DND-41 (cell line): ENCODE results near the gene B4GALT5.

ENCODE experiments used
- ATAC-seq: fragments of 200-7000 bp; cut with Tn5 transposase; 3 replicates; pipeline ENCODE4 v1.9.1; 2021; ENCODE audit warnings: low read depth; ENCODE audit not compliant: insufficient read depth
- DNase-seq: peaks from one replicate; pipeline ENCODE4 v3.0.0-alpha.2; 2020
- H2AFZ ChIP-seq: 2 replicates; pipeline ENCODE4 v1.6.0; 2012; ENCODE audit warnings: low read depth, low read length
- H3K27ac ChIP-seq: 2 replicates; pipeline ENCODE4 v1.5.1; 2012; ENCODE audit warnings: low read length, inconsistent platforms
- H3K27me3 ChIP-seq: fragments of 200-600 bp; sonication (generic); 2 replicates; pipeline ENCODE4 v1.6.0; 2012; ENCODE audit warnings: low read length, mild to moderate bottlenecking, inconsistent platforms; ENCODE audit not compliant: insufficient read depth, poor library complexity
- H3K36me3 ChIP-seq: 2 replicates; pipeline ENCODE4 v1.5.1; 2012; ENCODE audit warnings: low read length, inconsistent platforms; ENCODE audit not compliant: insufficient read depth
- H3K4me1 ChIP-seq: 2 replicates; pipeline ENCODE4 v1.5.1; 2012; ENCODE audit warnings: mild to moderate bottlenecking, low read length; ENCODE audit not compliant: insufficient read depth
- H3K4me2 ChIP-seq: 2 replicates; pipeline ENCODE4 v1.6.0; 2012; ENCODE audit warnings: mild to moderate bottlenecking, moderate library complexity, low read length, inconsistent platforms; ENCODE audit not compliant: insufficient read depth
- H3K4me3 ChIP-seq, 2 experiments: fragments of 200-600 bp in 1 of 2; shearing (Covaris generic) in 1 of 2; 2 replicates each; pipeline ENCODE4 v1.5.1; 2012 to 2016; ENCODE audit warnings: inconsistent platforms in 2 of 2, low read length in 2 of 2, mild to moderate bottlenecking in 2 of 2, low read depth in 1 of 2, moderate library complexity in 1 of 2
- H3K79me2 ChIP-seq: 2 replicates; pipeline ENCODE4 v1.6.0; 2012; ENCODE audit warnings: low read length, inconsistent platforms; ENCODE audit not compliant: insufficient read depth
- H3K9ac ChIP-seq: 2 replicates; pipeline ENCODE4 v1.6.0; 2012; ENCODE audit warnings: low read depth, mild to moderate bottlenecking, inconsistent platforms, low read length, moderate library complexity
- H3K9me3 ChIP-seq: 2 replicates; pipeline ENCODE4 v1.5.1; 2012; ENCODE audit warnings: low read length, moderate library complexity, mild to moderate bottlenecking, inconsistent platforms; ENCODE audit not compliant: insufficient read depth, severe bottlenecking
- H4K20me1 ChIP-seq: 2 replicates; pipeline ENCODE4 v1.6.0; 2012; ENCODE audit warnings: low read length; ENCODE audit not compliant: insufficient read depth
- EZH2 ChIP-seq: IDR thresholded peaks from 3 replicates; pipeline ENCODE4 v1.6.1; 2012; ENCODE audit warnings: borderline replicate concordance, low read depth, mild to moderate bottlenecking, moderate library complexity, low read length, inconsistent platforms; ENCODE audit not compliant: severe bottlenecking
- TF ChIP-seq, protein P1 (sequence below): IDR thresholded peaks from 2 replicates; pipeline ENCODE4 v1.5.1; 2012; ENCODE audit warnings: borderline replicate concordance, low read length, moderate library complexity, mild to moderate bottlenecking; ENCODE audit not compliant: poor library complexity, severe bottlenecking; ENCODE audit errors: extremely low read depth

The B4GALT5 gene

GRCh38 chr20:49751397-49751736 lies 37.7 kb upstream of the B4GALT5 start:
- no peak overlapping the region for H3K27ac ChIP-seq
- peaks cover 8% of the 10 kb centered on the region; the same call in 1 of the 2 replicates for H3K4me1 ChIP-seq
- no peak overlapping the region for H2AFZ ChIP-seq
- H3K36me3 ChIP-seq: no peaks in the 10 kb centered on the region
- no peak overlapping the region for H3K4me2 ChIP-seq
- DNase-seq: no peak
- H3K9me3 ChIP-seq: no peaks in the 10 kb centered on the region
- H3K27me3 ChIP-seq: peaks cover 37% of the 10 kb centered on the region
- H3K79me2 ChIP-seq: no peaks in the 10 kb centered on the region
- no peak overlapping the region for H3K4me3 ChIP-seq
- ATAC-seq: peak; percentile 13; the same call in 1 of the 3 replicates
- peaks cover 15% of the 10 kb centered on the region; the same call in 1 of the 2 replicates for H4K20me1 ChIP-seq
- no peak overlapping the region for H3K9ac ChIP-seq
- no peak for TF ChIP-seq EZH2
- TF ChIP-seq, protein P1, sequence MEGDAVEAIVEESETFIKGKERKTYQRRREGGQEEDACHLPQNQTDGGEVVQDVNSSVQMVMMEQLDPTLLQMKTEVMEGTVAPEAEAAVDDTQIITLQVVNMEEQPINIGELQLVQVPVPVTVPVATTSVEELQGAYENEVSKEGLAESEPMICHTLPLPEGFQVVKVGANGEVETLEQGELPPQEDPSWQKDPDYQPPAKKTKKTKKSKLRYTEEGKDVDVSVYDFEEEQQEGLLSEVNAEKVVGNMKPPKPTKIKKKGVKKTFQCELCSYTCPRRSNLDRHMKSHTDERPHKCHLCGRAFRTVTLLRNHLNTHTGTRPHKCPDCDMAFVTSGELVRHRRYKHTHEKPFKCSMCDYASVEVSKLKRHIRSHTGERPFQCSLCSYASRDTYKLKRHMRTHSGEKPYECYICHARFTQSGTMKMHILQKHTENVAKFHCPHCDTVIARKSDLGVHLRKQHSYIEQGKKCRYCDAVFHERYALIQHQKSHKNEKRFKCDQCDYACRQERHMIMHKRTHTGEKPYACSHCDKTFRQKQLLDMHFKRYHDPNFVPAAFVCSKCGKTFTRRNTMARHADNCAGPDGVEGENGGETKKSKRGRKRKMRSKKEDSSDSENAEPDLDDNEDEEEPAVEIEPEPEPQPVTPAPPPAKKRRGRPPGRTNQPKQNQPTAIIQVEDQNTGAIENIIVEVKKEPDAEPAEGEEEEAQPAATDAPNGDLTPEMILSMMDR: no peak

GRCh38 chr20:49750611-49751396 lies 37.1 kb upstream of the B4GALT5 start:
- H3K27me3 ChIP-seq: peaks cover 34% of the 10 kb centered on the region

DNA sequence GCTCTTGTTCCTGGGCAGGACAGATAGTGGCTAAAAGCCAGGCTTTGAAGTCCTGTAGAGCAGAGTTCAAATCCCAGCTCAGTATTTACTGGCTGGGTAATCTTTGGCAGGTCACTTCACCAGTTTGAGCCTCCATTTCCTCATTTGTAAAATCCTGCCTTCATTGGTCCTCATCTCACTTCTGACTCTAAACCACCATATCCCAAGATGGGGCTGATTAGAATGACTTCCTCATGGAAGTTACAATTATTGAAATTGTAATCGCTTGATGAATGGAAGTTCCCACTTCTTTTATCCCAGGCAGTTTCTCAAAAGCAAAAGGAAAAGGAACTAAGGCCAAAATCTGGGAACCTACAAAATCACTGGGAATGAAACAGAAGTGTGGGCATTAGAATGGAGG lies 35.9 kb upstream of the B4GALT5 start:
- Histone ChIP-seq H4K20me1 (peaks cover 15% of the 10 kb centered on the region; the same call in 1 of the 2 replicates), H3K4me3 (no peak overlapping the region), H3K4me1 (peaks cover 8% of the 10 kb centered on the region; the same call in 1 of the 2 replicates), H3K9ac (no peak overlapping the region), H3K27ac (no peak overlapping the region), H3K79me2 (no peaks in the 10 kb centered on the region), H3K9me3 (no peaks in the 10 kb centered on the region), H2AFZ (no peak overlapping the region), H3K4me2 (no peak overlapping the region), H3K27me3 (peaks cover 34% of the 10 kb centered on the region), H3K36me3 (no peaks in the 10 kb centered on the region)
- TF ChIP-seq EZH2: no peak
- TF ChIP-seq, protein P1: no peak
- no peak for ATAC-seq
- DNase-seq: no peak

More at GRCh38 chr20:49750611-49751396, 37.1 kb upstream of the B4GALT5 start:
- H4K20me1 ChIP-seq: peaks cover 15% of the 10 kb centered on the region; the same call in 1 of the 2 replicates
- no peak overlapping the region for H3K27ac ChIP-seq
- no peak overlapping the region for H3K9ac ChIP-seq
- H3K9me3 ChIP-seq: no peaks in the 10 kb centered on the region
- H3K36me3 ChIP-seq: no peaks in the 10 kb centered on the region
- H3K4me2 ChIP-seq: no peak overlapping the region
- H3K4me3 ChIP-seq: no peak overlapping the region
- peak; percentile 43 for DNase-seq
- no peaks in the 10 kb centered on the region for H3K79me2 ChIP-seq
- no peak for TF ChIP-seq EZH2
- TF ChIP-seq, protein P1: no peak
- peak; percentile 79 for ATAC-seq
- no peak overlapping the region for H2AFZ ChIP-seq
- peaks cover 8% of the 10 kb centered on the region; the same call in 1 of the 2 replicates for H3K4me1 ChIP-seq
